Lung (tissue), 12 donors: ENCODE measurements around the gene DCXR. TPM values are rescaled to one million over a fixed set of nuclear protein-coding genes. Genes with fewer than 3 reads are reported as not detected.

ENCODE experiments used
- ATAC-seq: fragments of 200-7000 bp; cut with Tn5 transposase; one replicate; pipeline ENCODE4 v1.9.1; 2020; ENCODE audit warnings: moderate number of reproducible peaks; ENCODE audit not compliant: insufficient read depth, low FRiP score
- DNase-seq, 3 donors: peaks; one replicate each; pipeline ENCODE4 v3.0.0-alpha.2; 2013 to 2017
- H3K27ac ChIP-seq, 2 donors: one replicate each; pipeline ENCODE4 v1.5.1; 2013; ENCODE audit warnings: mild to moderate bottlenecking in 2 of 2, moderate library complexity in 2 of 2, control low read depth in 1 of 2, inconsistent platforms in 1 of 2, low read depth in 1 of 2, low read length in 1 of 2
- H3K27me3 ChIP-seq, 3 donors: one replicate each; pipeline ENCODE4 v1.5.1; 2013; ENCODE audit warnings: low read length in 2 of 3; ENCODE audit not compliant: control insufficient read depth in 3 of 3, insufficient read depth in 3 of 3
- H3K36me3 ChIP-seq, 4 donors: one replicate each; pipeline ENCODE4 v1.5.1; 2013; ENCODE audit warnings: low read length in 4 of 4, mild to moderate bottlenecking in 1 of 4, moderate library complexity in 1 of 4; ENCODE audit not compliant: control insufficient read depth in 4 of 4, insufficient read depth in 4 of 4
- H3K4me1 ChIP-seq, 5 donors: one replicate each; pipeline ENCODE4 v1.5.1; 2013; ENCODE audit warnings: low read length in 5 of 5, mild to moderate bottlenecking in 2 of 5, moderate library complexity in 1 of 5; ENCODE audit not compliant: control insufficient read depth in 5 of 5, insufficient read depth in 5 of 5
- H3K4me3 ChIP-seq: one replicate; pipeline ENCODE4 v1.5.1; 2013; ENCODE audit warnings: mild to moderate bottlenecking, control low read depth, moderate library complexity
- H3K9ac ChIP-seq, 2 donors: one replicate each; pipeline ENCODE4 v1.5.1; 2013; ENCODE audit warnings: low read length in 2 of 2, control low read depth in 1 of 2; ENCODE audit not compliant: insufficient read depth in 1 of 2
- H3K9me3 ChIP-seq, 4 donors: one replicate each; pipeline ENCODE4 v1.5.1; 2013; ENCODE audit warnings: low read length in 3 of 4, mild to moderate bottlenecking in 1 of 4, moderate library complexity in 1 of 4; ENCODE audit not compliant: control insufficient read depth in 4 of 4, insufficient read depth in 3 of 4
- CTCF ChIP-seq: IDR thresholded peaks from 2 replicates; pipeline ENCODE4 v1.5.1; 2012; ENCODE audit warnings: mild to moderate bottlenecking; ENCODE audit errors: control extremely low read depth, extremely low read depth
- WGBS, 2 donors: extraction: QIAGEN DNeasy Blood & Tissue Kit; methylation state at CpG; one replicate each; pipeline ENCODE4 v1.1.7; 2013; 5-methylcytosine and 5-hydroxymethylcytosine counted together
- polyA plus RNA-seq, 2 donors: library from polyadenylated mRNA; stranded (reverse); fragments of 200-250 nt; gene quantifications; one replicate each; pipeline ENCODE4 v1.2.1, GENCODE V29; 2013
- total RNA-seq, 2 donors: library from RNA; depleted of rRNA in 1 of 2; stranded (reverse); fragments of >200 nt in 1 of 2; gene quantifications; one replicate each; pipeline ENCODE4 v1.2.1, GENCODE V29; 2014 to 2021
- donor health status: control.
- donor health status: control.
- donor health status: Bipolar disorder and iron deficiency.
- donor health status: healthy.
- donor health status: DM: yes; HTN: yes; CAD: no.

The DCXR gene
- total and polyA plus RNA-seq, 4 donors: 41.6 to 246 (median 206) TPM

DNA sequence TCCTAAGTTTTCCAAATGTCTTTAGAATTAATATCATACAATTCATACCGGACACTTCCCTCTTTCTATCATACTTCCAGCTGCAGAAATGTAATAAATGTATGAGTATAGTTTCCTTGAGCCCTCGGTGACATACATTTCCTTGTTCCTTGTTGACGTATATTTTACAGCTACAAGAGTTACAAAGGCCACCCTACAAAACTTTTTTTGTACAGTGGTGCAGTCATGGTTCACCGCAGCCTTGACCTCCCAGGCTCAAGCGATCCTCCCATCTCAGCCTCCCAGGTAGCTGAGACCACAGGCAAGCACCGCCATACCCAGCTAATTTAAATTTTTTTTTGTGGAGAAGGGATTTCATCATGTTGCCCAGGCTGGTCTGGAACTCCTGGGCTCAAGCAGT is 35.3 kb upstream of the DCXR start:
- no peak for ATAC-seq
- no peak for TF ChIP-seq CTCF
- H3K9ac ChIP-seq: no peak overlapping the region
- peaks cover 0 to 2% (median 0%) of the 10 kb centered on the region in 4 donors for H3K36me3 ChIP-seq
- no peak overlapping the region for H3K27ac ChIP-seq
- peaks cover 0 to 2% (median 0%) of the 10 kb centered on the region in 3 donors for H3K27me3 ChIP-seq
- H3K4me1 ChIP-seq: no peaks in the 10 kb centered on the region
- H3K9me3 ChIP-seq: no peaks in the 10 kb centered on the region
- WGBS, 2 donors: 81 to 83% methylated on average over 6 of the region's 6 CpGs
- H3K4me3 ChIP-seq: no peak overlapping the region
- DNase-seq: no peak

DNA sequence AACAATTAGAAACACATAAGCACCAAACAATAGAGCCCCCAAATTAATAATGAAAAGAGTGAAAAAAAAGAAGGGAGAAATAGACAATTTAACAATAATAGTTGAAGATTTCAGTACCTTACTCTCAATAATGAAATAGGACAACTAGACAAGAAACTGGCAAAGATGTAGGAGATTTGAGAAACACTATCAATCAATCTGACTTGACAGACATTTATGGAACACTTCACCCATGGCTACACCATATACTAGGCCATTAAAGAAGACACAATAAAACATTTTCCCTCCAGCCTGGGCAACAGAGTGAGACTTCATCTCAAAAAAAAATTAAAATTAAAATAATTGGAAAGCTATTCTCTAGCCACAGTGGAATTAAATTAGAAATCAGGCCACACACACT is 33.1 kb upstream of the DCXR start:
- H3K9me3 ChIP-seq: no peaks in the 10 kb centered on the region
- H3K4me3 ChIP-seq: no peak overlapping the region
- H3K9ac ChIP-seq: no peak overlapping the region
- no peak for ATAC-seq
- peaks cover 0 to 2% (median 0%) of the 10 kb centered on the region in 3 donors for H3K27me3 ChIP-seq
- H3K36me3 ChIP-seq: no peaks in the 10 kb centered on the region
- peaks cover 0 to 8% (median 0%) of the 10 kb centered on the region in 5 donors for H3K4me1 ChIP-seq
- no peak for TF ChIP-seq CTCF
- H3K27ac ChIP-seq: no peak overlapping the region
- no peak for DNase-seq

DNA sequence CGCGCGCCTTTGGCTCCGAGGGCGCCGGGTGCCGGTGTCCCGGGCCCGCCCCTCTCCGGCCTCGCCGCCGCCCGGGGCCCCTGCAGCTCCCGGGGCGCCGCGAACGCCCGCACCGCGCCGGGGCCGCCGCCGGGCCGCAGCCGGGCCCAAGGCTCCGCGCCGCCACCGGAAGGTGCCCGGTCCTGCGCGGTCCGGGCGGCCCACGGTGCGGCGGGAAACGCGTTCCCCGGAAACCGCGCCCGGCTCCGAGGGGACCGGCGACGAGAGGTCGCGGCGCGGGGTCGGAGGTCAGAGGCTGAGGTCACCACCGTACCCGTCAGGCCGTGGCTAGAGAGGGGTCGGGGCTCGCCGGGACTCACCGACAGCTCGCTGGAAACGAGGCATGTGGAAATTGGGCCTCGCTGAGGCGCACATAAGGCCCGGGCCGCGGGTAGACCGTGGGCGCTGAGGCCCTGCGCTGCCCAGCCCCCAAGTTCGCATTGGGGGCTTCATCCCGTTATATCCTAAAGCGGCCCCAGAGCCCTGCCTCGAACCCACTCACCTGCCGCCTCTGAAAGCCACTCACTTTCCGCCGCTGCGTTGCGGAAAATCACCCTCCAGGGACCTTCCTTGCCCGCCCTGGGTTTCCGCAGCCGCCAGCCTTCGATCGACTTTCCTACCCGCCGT is 28.3 kb upstream of the DCXR start, which contains the start of gene DUS1L:
TSS of gene DUS1L (minus strand) at position 167 of the 666 bp plus-strand sequence. CDS start 745 bp downstream, outside the sequence.
- DNase-seq: peak; percentile 50 to 66 (median 61)

More for the DNA sequence above, 28.3 kb upstream of the DCXR start, which contains the start of gene DUS1L:
- Histone ChIP-seq H3K9ac (peak within 1 kb of the TSS in 1 of 2 donors; percentile 77), H3K4me1 (peaks cover 0 to 19% (median 10%) of the 10 kb centered on the region in 5 donors), H3K4me3 (peak within 1 kb of the TSS; percentile 81), H3K36me3 (peaks cover 0 to 32% (median 3%) of the 10 kb centered on the region in 4 donors), H3K9me3 (no peaks in the 10 kb centered on the region), H3K27ac (peak within 1 kb of the TSS; percentile 73 to 96), H3K27me3 (no peaks in the 10 kb centered on the region)
- no peak for TF ChIP-seq CTCF
- ATAC-seq: peak; percentile 85
- 10 to 12% methylated on average over 85 to 88 of the region's 88 CpGs for WGBS, 2 donors
